GM19468 (cell line): ENCODE measurements around the gene ZNF468.
A peak's percentile ranks its signal among the peaks of the same experiment; 100 is the strongest.
"Not testable (repeated sequence)": the region's sequence is repeated elsewhere in the genome, so short reads cannot be mapped to it uniquely, and the experiment has no call there.

Source experiments
- ATAC-seq: cut with Tn5 transposase; IDR thresholded peaks from one replicate; pipeline ENCODE4 v1.9.1; 2021; ENCODE audit warnings: mild to moderate bottlenecking, moderate library complexity, moderate number of reproducible peaks; ENCODE audit not compliant: unreplicated experiment; ENCODE audit errors: extremely low read depth

The ZNF468 gene

DNA sequence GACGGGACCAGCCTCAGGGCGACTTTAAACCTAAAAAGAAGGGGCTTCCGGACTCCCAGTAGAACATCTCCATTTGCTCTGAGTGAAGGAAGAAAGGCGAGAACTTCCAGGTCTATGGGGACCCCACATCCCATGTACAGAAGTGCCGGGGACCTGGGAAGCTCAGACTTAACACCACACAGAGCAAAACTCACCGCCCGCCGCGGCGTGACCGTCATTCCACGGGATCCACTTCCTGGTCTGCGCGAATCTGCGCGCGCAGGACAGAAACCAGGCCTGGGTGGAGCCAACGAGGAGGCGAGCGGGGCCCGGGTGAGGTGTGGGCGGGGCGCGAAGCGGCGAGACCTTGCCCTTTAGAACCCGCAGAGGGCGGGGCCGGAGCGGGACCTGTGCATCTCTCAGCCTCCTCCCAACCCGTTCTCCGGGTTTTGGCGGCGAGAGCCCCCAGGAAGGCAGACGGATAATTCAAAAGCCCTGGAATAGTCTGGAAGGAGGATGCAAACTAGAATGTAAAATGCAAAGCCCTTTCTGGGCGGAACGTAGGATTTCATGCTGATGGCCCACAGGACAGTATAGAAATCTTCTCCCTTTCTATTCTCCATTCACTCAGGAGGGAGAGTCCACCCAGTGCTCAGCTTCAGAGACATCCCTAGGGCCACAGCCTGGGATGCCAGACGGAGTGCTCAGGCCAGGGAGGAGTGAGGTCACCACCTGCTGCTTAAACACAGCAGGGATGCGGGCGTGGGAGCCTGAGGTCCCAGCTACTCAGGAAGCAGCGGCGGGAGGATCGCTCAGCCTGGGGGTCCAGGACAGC is at the start of gene ZNF468:
ZNF468 (minus strand) TSS at position 242 of the 814 bp plus-strand sequence. CDS start 3,347 bp downstream, outside the sequence.
- peak; percentile 90 for ATAC-seq

DNA sequence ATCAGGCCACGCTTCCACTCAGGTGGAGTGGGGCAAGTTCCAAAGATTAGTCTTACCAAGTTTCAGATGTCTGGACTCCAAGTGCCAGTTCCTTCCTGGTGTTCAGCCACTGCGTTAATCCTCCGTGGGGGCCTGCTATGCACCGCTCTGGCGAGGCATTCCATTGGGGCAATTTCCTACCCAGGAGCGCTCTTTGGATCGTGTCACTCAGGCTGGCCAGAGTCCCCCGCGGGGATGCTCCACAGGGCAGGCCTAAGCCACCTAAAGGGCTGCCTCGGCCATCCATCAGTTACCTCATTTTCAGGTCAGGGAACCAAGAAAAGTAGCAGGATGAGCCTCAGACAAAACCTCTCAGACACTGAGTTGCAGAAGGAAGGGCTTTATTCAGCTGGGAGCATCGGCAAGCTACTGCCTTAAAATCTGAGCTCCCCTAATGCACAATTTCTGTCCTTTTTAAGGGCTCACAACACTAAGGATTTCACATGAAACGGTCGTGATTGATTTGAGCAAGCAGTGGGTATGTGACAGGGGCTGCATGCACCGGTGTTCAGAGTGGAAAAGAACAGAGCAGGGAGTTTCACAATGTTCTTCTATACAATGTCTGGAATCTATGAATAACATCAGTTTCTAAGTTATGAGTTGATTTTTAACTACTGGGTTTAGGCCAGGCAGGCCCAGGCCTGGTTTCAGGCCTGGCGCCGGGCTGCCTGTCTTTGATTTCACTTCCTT is 46.8 kb upstream of the ZNF468 start:
- ATAC-seq, result not testable (repeated sequence)

GRCh38 chr19:52901842-52902241 is 44.4 kb upstream of the ZNF468 start:
- no peak for ATAC-seq

- not testable (repeated sequence) for ATAC-seq
Observed at GRCh38 chr19:52898596-52898995, 41.2 kb upstream of the ZNF468 start.

GRCh38 chr19:52898101-52898500 is 40.7 kb upstream of the ZNF468 start:
- ATAC-seq, result no peak

- ATAC-seq, result peak; percentile 52
Observed at GRCh38 chr19:52897138-52897935, 39.9 kb upstream of the ZNF468 start, which contains the start of gene ZNF320. TSS of gene ZNF320 (minus strand) at chr19:52897635. CDS start at chr19:52890255, 7,380 bp downstream.

DNA sequence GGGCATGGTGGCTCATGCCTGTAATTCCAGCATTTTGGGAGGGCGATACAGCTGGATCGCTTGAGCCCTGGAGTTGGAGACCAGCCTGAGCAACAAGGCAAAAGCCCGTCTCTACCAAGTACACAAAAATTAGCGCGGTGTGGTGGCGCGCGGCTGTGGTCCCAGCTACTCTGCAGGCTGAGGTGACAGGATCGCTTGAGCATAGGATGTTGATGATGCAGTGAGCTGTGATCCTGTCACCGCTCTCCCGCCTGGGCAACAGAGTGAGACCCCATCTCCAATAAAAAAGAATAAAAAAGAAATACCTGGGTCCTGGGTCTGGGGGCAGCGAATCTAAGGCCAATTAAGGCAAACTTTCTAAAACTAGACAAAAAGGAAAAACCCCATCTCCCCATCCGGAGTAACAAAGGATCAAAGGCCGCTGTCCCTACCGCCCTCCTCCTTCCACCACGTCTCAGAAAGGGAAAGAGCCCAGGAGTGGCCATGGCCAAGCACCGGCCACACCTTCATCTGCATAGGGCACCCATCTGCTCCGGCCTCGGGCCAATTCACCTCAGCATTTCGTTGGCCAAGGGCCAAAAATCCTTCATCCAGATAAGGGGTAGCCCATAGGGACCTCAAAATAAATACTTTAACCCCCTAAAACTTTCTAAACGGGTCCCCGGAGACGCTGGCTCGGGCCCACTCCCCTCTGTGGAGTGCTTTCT is 39.2 kb upstream of the ZNF468 start:
- ATAC-seq, result no peak

GRCh38 chr19:52891336-52891735 is 33.9 kb upstream of the ZNF468 start:
- ATAC-seq, result no peak

- no peak for ATAC-seq
Observed at GRCh38 chr19:52889931-52890330, 32.5 kb upstream of the ZNF468 start.

- ATAC-seq, result no peak
Observed at GRCh38 chr19:52889076-52889475, 31.7 kb upstream of the ZNF468 start.

DNA sequence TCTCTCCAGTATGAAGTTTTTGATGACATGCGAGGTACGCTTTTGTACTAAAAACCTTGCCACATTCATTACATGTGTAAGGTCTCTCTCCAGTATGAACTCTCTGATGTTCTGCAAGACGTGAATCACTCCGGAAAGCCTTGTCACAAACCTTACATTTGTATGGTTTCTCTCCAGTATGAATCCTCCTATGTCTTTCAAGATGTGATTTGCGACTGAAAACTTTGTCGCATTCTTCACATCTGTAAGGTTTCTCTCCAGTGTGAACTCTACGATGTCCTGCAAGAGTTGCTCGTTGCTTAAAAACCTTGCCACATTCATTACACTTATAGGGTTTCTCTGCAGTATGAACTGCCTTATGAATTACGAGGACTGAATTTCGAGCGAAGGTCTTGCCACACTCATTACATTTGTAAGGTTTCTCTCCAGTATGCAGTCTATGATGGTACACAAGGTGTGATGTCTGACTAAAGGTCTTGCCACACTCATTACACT is 23.5 kb upstream of the ZNF468 start:
- ATAC-seq, result no peak

- ATAC-seq, result not testable (repeated sequence)
Observed at GRCh38 chr19:52872996-52873395, 15.6 kb upstream of the ZNF468 start.

GRCh38 chr19:52871466-52871865 is 14.0 kb upstream of the ZNF468 start:
- no peak for ATAC-seq

DNA sequence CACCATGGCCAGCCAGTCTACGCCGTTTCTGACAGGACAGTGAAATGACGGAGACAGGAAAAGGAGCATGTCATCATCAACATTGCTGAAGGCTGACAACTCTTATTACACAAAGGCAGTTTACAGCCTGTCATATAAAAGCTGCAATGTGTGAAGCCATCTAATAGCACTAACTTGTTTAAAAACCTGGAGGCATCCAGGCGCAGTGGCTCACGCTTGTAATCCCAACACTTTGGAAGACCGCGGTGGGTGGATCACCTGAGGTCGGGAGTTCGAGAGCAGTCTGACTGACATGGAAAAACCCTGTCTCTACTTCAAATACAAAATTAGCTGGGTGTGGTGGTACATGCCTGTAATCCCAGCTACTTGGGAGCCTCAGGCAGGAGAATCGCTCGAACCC is 10.6 kb upstream of the ZNF468 start:
- not testable (repeated sequence) for ATAC-seq

DNA sequence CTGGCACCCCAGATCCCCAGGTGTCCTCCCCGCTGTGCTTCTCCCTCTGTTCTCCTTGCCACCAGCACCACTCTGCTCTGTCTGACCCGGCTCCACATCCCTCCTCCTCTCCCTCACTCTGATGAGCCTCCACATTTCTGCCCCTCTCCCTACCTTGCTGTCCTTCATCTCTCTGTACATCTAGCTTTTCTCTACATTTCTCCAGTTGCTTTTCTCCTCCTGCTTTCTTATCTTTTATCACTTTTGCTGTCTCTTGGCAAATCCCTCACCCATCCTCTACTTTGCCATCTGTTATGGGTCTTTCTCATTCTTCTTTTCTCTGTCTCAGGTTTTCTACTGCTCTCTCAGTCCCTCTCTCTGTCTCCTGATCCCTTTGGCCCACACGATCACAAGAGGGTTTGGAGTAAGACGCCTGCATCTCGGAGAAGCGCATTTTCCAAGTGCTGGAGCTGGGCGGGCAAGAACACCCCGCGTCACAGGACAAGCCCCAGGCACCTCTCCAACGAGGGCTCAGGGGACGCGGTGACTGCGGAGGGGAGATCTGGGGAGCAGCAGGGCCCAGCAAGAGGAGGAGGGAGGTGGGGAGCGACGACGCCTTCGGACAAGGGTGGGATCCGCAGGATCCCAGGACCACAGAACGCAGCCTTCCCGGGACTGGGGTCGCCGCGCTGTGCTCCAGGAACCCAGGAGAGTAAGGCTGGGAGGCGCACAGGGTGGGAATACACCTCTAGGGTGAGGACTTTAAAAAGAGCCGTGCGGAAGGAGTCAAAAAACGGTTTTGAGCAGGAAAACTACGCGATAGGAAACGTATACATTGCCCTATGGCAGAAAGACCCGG is 660 bp downstream of the ZNF468 start:
- not testable (repeated sequence) for ATAC-seq

- ATAC-seq, result not testable (repeated sequence)
Observed at GRCh38 chr19:52847352-52847751, 10.1 kb downstream of the ZNF468 start.

DNA sequence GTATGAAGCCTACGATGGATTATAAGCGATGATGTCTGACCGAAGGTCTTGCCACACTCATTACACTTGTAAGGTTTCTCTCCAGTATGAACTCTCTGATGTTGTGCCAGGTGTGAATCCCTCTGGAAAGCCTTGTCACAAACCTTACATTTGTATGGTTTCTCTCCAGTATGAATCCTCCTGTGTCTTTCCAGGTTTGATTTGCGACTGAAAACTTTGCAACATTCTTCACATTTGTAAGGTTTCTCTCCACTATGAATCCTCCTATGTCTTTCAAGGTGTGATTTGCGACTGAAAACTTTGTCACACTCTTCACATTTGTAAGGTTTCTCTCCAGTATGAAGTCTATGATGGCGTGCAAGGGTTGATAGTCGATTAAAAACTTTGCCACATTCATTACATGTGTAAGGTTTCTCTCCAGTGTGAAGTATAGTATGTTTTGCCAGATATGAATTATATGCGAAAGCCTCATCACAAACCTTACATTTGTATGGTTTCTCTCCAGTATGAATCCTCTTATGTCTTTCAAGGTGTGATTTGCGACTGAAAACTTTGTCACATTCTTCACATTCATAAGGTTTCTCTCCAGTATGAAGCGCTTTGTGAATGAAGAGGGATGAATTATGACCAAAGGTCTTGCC is 16.5 kb downstream of the ZNF468 start:
- ATAC-seq, result not testable (repeated sequence)

GRCh38 chr19:52834289-52834688 is 23.1 kb downstream of the ZNF468 start:
- not testable (repeated sequence) for ATAC-seq
